Stimulated activated CD8-positive, alpha-beta memory T cell treated with anti-CD3 and anti-CD28 coated beads, Interleukin-4, amount 100 ng/mL, for 48 hours (primary cell): ENCODE results near the gene CCDC102B.
"Not testable (repeated sequence)": the region's sequence is repeated elsewhere in the genome, so short reads cannot be mapped to it uniquely, and the experiment has no call there.

Source experiments
- DNase-seq: peaks from one replicate; pipeline ENCODE4 v3.0.0-alpha.2; 2020

Gene CCDC102B

GRCh38 chr18:68985172-68985820 lies 187.4 kb downstream of the CCDC102B start:
- DNase-seq = no peak

- DNase-seq = no peak
Measured at GRCh38 chr18:68991286-68991685, 193.4 kb downstream of the CCDC102B start.

GRCh38 chr18:68992719-68993482 lies 195.0 kb downstream of the CCDC102B start:
- DNase-seq = no peak

- no peak for DNase-seq
Measured at GRCh38 chr18:68995675-68996074, 197.8 kb downstream of the CCDC102B start.

GRCh38 chr18:68997845-68998244 lies 200.0 kb downstream of the CCDC102B start:
- DNase-seq = no peak

GRCh38 chr18:69000366-69000765 lies 202.5 kb downstream of the CCDC102B start:
- no peak for DNase-seq

- DNase-seq = no peak
Measured at GRCh38 chr18:69002233-69002632, 204.4 kb downstream of the CCDC102B start.

- DNase-seq = not testable (repeated sequence)
Measured at GRCh38 chr18:69006212-69006611, 208.3 kb downstream of the CCDC102B start.

- DNase-seq = no peak
Measured at GRCh38 chr18:69008538-69008937, 210.7 kb downstream of the CCDC102B start.

GRCh38 chr18:69021211-69021805 lies 223.4 kb downstream of the CCDC102B start:
- DNase-seq = no peak

- DNase-seq = no peak
Measured at GRCh38 chr18:69022426-69022825, 224.5 kb downstream of the CCDC102B start.

- DNase-seq = no peak
Measured at GRCh38 chr18:69031571-69031970, 233.7 kb downstream of the CCDC102B start.

- DNase-seq = no peak
Measured at GRCh38 chr18:69032009-69032408, 234.1 kb downstream of the CCDC102B start.

- no peak for DNase-seq
Measured at GRCh38 chr18:69035756-69036155, 237.9 kb downstream of the CCDC102B start.

- DNase-seq = no peak
Measured at GRCh38 chr18:69044215-69044614, 246.3 kb downstream of the CCDC102B start.

GRCh38 chr18:69064063-69064462 lies 266.2 kb downstream of the CCDC102B start:
- DNase-seq = no peak

- DNase-seq = no peak
Measured at GRCh38 chr18:69067048-69067447, 269.2 kb downstream of the CCDC102B start.

GRCh38 chr18:69071680-69072079 lies 273.8 kb downstream of the CCDC102B start:
- DNase-seq = no peak

- DNase-seq = no peak
Measured at GRCh38 chr18:69081846-69082245, 284.0 kb downstream of the CCDC102B start.

- DNase-seq = no peak
Measured at GRCh38 chr18:69082499-69082898, 284.6 kb downstream of the CCDC102B start.

GRCh38 chr18:69085951-69086350 lies 288.1 kb downstream of the CCDC102B start:
- DNase-seq = no peak

GRCh38 chr18:69088973-69089372 lies 291.1 kb downstream of the CCDC102B start:
- no peak for DNase-seq

GRCh38 chr18:69097349-69097748 lies 299.5 kb downstream of the CCDC102B start:
- DNase-seq = no peak

- no peak for DNase-seq
Measured at GRCh38 chr18:69102959-69103358, 305.1 kb downstream of the CCDC102B start.
